Astrocyte of the cerebellum (primary cell): ENCODE data around the gene RAD51B.
"Not testable (repeated sequence)": the region's sequence is repeated elsewhere in the genome, so short reads cannot be mapped to it uniquely, and the experiment has no call there.

Experiments used
- DNase-seq: peaks from one replicate; pipeline ENCODE4 v3.0.0-alpha.2; 2011; ENCODE audit warnings: low read depth
- H3K4me3 ChIP-seq: 2 replicates; pipeline ENCODE4 v1.5.1; 2011; ENCODE audit warnings: mild to moderate bottlenecking, low read depth, low read length, moderate library complexity
- CTCF ChIP-seq: IDR thresholded peaks from 2 replicates; pipeline ENCODE4 v1.5.1; 2012; ENCODE audit warnings: low read length, low read depth, moderate library complexity, mild to moderate bottlenecking; ENCODE audit errors: missing control alignments
- in situ Hi-C: cut with HindIII; loops from 2 replicates; pipeline ENCODE4 v1.10.0; 2017; ENCODE audit warnings: low sequenced_read_pairs

Gene RAD51B

DNA sequence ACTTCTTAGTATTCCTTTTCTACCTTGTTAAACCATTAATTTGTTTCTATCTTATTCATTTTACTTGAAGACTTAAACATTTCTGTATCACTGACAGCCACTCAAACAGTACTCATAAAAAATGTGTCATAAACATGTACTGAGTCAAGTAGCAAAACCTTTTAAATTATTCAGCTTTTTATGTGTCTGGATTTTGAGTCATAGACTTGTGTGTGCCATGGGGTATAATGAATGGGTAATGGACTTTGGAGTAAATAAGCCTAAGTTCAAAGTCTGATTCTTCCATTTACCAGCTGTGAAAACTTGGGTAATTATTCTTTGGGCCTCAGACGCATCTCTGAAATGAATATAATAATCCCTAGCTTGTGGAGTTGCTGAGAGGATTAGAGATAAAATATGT lies 199.0 kb downstream of the RAD51B start:
- in situ Hi-C loops, result no loop called here
- no peak overlapping the region for H3K4me3 ChIP-seq
- no peak for TF ChIP-seq CTCF
- no peak for DNase-seq

GRCh38 chr14:68020493-68020892 lies 200.9 kb downstream of the RAD51B start:
- in situ Hi-C loops, result no loop called here
- TF ChIP-seq CTCF, result no peak

DNA sequence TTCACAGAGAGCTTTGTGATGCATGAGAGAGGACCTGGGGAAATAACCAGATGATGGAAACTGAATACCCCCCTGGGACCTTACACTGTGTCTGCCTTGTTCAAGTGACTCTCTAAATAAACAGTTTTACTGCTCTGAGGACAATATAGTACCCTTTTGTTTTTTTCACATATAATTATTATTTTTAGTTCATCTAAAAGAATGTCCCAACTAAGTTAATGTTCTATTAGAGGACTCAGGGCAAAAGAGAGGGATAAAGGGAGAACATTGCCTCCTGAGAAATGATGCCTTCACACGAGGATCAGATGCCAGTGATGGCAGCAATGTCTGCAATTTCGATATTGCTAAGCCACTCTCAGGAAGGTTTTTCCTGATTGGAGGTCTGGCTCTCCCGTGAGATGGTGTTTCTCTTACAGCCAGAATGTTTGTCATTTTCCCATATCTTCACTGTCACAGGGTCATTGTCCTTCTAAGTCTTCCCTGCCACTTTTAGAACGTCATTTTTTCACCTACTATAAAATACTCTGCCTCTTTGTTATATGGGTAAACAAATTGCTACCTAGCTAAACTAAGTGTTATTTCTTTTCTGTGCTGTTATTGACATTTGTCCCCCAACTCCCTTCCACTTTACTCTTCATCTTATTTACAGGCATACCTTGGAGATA lies 201.6 kb downstream of the RAD51B start:
- H3K4me3 ChIP-seq, result no peak overlapping the region
- no peak for DNase-seq
- no peak for TF ChIP-seq CTCF
- in situ Hi-C loops, result no loop called here

More at GRCh38 chr14:68020493-68020892, 200.9 kb downstream of the RAD51B start:
- no peak overlapping the region for H3K4me3 ChIP-seq
- no peak for DNase-seq

- no peak for DNase-seq
- in situ Hi-C loops, result no loop called here
- no peak for TF ChIP-seq CTCF
- H3K4me3 ChIP-seq, result no peak overlapping the region
Observed at GRCh38 chr14:68027276-68027675, 207.7 kb downstream of the RAD51B start.

GRCh38 chr14:68028075-68028474 lies 208.5 kb downstream of the RAD51B start:
- DNase-seq, result no peak
- no peak for TF ChIP-seq CTCF
- H3K4me3 ChIP-seq, result no peak overlapping the region
- in situ Hi-C loops, result no loop called here

DNA sequence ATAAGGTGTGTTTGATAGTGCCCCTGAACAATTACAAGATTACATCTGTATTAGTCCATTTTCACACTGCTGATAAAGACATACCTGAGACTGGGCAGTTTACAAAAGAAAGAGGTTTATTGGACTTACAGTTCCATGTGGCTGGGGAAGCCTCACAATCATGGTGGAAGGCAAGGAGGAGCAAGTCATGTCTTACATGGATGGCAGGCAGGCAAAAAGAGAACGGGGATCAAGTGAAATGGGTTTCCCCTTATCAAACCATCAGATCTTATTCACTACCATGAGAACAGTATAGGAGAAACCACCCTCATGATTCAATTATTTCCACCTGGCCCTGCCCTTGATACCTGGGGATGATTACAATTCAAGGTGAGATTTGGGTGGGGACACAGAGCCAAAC lies 211.4 kb downstream of the RAD51B start:
- in situ Hi-C loops, H3K4me3 ChIP-seq: not testable (repeated sequence)

GRCh38 chr14:68032154-68032553 lies 212.6 kb downstream of the RAD51B start:
- no peak for TF ChIP-seq CTCF
- in situ Hi-C loops, result no loop called here
- H3K4me3 ChIP-seq, result no peak overlapping the region
- DNase-seq, result no peak

More for the DNA sequence above, 211.4 kb downstream of the RAD51B start:
- DNase-seq, result not testable (repeated sequence)
